Fibroblast of mammary gland (primary cell): ENCODE measurements around the gene MEGF6.

Experiments used
- DNase-seq: peaks from one replicate; pipeline ENCODE4 v3.0.0-alpha.2; 2010; ENCODE audit warnings: low read depth
- H3K4me3 ChIP-seq: 2 replicates; pipeline ENCODE4 v1.5.1; 2011; ENCODE audit warnings: low read depth, mild to moderate bottlenecking, low read length, moderate library complexity; ENCODE audit not compliant: control insufficient read depth
- CTCF ChIP-seq: conservative IDR thresholded peaks from 2 replicates; pipeline ENCODE4 v1.5.1; 2011; ENCODE audit warnings: low read depth, low read length, inconsistent platforms; ENCODE audit not compliant: control insufficient read depth, insufficient read depth

The MEGF6 gene

DNA sequence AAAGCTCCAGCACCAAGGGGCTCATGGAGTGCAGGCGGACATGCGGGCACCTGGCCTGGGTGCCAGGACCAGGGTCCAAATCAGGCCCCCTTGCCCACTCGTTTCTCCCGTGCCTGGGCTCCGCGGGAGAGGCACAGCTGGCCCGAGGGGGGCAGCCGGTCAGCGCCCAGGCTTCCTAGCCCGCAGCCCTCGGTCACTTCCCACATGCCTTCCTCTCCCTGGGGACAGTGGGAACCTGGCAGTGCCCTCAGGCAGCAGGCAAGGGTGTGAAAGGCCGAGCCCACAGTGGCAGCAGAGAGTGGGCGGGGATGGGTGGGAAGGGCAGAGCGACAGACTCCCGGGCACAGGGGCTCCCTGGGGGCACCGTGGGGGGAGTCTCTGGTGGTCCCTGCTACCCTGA, 69.8 kb downstream of the MEGF6 start:
- H3K4me3 ChIP-seq: no peak overlapping the region
- DNase-seq: no peak
- TF ChIP-seq CTCF: no peak

DNA sequence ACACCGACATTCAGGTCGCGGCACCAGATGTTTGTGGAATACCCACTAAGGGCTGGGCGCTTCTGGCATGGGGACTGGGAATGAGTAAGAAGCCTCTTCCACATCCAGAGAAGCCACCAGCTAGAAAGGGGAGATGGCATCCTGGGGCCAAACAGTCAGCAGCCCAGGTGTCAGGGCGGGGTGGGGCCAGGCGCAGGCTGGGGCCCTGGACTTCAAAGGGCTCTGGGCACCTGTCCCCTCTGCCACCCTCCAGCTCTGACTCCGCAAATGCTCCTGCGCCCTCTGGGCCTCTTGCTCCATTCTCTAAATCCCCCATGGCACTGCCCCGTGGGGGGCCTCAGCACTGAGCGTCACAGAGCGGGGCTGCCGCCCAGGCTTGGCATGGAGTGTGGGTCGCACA, 70.4 kb downstream of the MEGF6 start:
- TF ChIP-seq CTCF: no peak
- H3K4me3 ChIP-seq: no peak overlapping the region
- no peak for DNase-seq

- no peak for TF ChIP-seq CTCF
- no peak overlapping the region for H3K4me3 ChIP-seq
- no peak for DNase-seq
Observed at GRCh38 chr1:3539707-3540425, 71.4 kb downstream of the MEGF6 start.

GRCh38 chr1:3537359-3537758, 73.9 kb downstream of the MEGF6 start:
- H3K4me3 ChIP-seq: no peak overlapping the region
- no peak for DNase-seq
- TF ChIP-seq CTCF: no peak

- no peak overlapping the region for H3K4me3 ChIP-seq
- no peak for DNase-seq
- no peak for TF ChIP-seq CTCF
Observed at GRCh38 chr1:3536420-3537195, 74.7 kb downstream of the MEGF6 start.

DNA sequence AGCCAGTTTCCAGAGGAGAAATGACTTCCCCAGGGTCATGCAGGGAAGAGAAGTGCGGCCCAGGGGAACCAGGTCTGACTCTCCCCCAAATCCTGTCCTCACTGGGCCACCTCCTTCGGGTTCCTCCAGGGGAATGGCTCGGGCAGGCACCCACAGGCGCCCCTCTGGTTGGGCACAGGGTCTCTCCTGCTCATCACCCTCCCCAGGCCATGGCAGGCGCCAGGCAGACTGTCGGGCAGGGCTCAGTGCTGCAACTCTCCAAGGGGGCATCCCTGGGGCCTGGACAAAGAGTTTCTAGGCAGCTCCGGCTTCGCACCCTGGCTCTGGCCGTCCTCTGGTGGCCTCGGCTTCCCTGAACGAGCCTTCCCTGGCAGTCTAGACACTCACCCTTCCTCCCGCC, 75.6 kb downstream of the MEGF6 start:
- no peak for TF ChIP-seq CTCF
- DNase-seq: no peak
- no peak overlapping the region for H3K4me3 ChIP-seq
